ENCODE results near the gene SGPL1. TPM values are rescaled to one million over a fixed set of nuclear protein-coding genes. Genes with fewer than 3 reads are reported as not detected.

The SGPL1 gene
- total RNA-seq, 2 experiments from 2014 or later = 13.7 to 16.6 TPM

DNA sequence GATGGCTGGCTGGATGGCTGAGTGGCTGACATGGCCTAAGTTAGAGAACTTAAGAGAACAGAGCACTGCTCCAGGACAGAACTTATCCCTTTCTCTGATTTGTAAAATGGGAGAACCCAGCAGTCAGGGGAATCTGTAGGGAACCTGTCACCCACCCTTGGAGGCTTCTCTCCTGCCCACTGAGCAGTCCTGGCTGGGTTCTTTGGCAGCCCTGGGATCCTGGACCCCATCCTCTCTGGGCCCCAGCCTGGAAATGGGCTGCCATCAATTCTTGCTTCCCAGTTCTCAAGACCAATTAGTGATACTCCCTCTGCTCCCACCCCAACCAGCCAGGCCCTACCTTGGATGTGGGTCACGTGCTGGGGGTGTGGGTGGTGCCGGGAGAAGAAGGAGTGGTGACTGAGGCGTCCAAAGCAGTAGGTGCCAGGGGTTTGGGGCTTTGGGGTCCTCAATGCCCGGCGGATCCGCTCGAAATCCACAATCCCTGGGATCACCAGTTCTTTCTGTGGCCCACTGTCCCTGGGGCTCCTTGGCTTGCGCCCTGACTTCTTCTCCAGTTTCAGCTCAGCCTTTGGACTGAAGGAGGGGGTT is 34.2 kb upstream of the SGPL1 start:
- ChIA-PET CTCF (no interaction called here), POLR2A (no interaction called here)
- Mint-ChIP-seq H3K4me3 (no peak overlapping the region), H3K4me1 (ENCODE audit: low read depth) (peaks cover 2% of the 10 kb centered on the region), H3K27ac (no peak overlapping the region), H3K27me3 (no peaks in the 10 kb centered on the region), H3K36me3 (ENCODE audit: low read depth) (no peaks in the 10 kb centered on the region), H3K9me3 (no peaks in the 10 kb centered on the region)
- DNase-seq (no peak), ATAC-seq (no peak)
- TF ChIP-seq, protein P1, sequence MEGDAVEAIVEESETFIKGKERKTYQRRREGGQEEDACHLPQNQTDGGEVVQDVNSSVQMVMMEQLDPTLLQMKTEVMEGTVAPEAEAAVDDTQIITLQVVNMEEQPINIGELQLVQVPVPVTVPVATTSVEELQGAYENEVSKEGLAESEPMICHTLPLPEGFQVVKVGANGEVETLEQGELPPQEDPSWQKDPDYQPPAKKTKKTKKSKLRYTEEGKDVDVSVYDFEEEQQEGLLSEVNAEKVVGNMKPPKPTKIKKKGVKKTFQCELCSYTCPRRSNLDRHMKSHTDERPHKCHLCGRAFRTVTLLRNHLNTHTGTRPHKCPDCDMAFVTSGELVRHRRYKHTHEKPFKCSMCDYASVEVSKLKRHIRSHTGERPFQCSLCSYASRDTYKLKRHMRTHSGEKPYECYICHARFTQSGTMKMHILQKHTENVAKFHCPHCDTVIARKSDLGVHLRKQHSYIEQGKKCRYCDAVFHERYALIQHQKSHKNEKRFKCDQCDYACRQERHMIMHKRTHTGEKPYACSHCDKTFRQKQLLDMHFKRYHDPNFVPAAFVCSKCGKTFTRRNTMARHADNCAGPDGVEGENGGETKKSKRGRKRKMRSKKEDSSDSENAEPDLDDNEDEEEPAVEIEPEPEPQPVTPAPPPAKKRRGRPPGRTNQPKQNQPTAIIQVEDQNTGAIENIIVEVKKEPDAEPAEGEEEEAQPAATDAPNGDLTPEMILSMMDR (IDR thresholded peaks at IDR 0.05) = no peak
- intact Hi-C loops (cut with micrococcal nuclease) = no loop called here

GRCh38 chr10:70782086-70782745 is 33.5 kb upstream of the SGPL1 start:
- CTCF ChIA-PET = interaction anchor here (1.4 kb wide), 1 partner anchor 24 kb away, joined by 4 read pairs; no protein-coding TSS in a partner anchor
- Mint-ChIP-seq H3K9me3 (no peaks in the 10 kb centered on the region), H3K4me3 (no peak overlapping the region), H3K27me3 (no peaks in the 10 kb centered on the region), H3K27ac (no peak overlapping the region), H3K4me1 (ENCODE audit: low read depth) (peaks cover 9% of the 10 kb centered on the region), H3K36me3 (ENCODE audit: low read depth) (no peaks in the 10 kb centered on the region)
- TF ChIP-seq, protein P1 (IDR thresholded peaks at IDR 0.05) = no peak
- DNase-seq = no peak
- ATAC-seq = no peak
- intact Hi-C loops (cut with micrococcal nuclease) = no loop called here
- POLR2A ChIA-PET = no interaction called here

GRCh38 chr10:70782746-70783680 is 32.7 kb upstream of the SGPL1 start:
- TF ChIP-seq, protein P1 (IDR thresholded peaks at IDR 0.05) = no peak
- ATAC-seq = no peak
- no peaks in the 10 kb centered on the region for H3K36me3 Mint-ChIP-seq (ENCODE audit: low read depth)
- no peak overlapping the region for H3K4me3 Mint-ChIP-seq
- ChIA-PET POLR2A (no interaction called here), CTCF (interaction anchor here (1.4 kb wide), 1 partner anchor 25 kb away, joined by 4 read pairs; no protein-coding TSS in a partner anchor)
- DNase-seq = no peak
- intact Hi-C loops (cut with micrococcal nuclease) = no loop called here
- H3K4me1 Mint-ChIP-seq (ENCODE audit: low read depth) = peaks cover 10% of the 10 kb centered on the region
- H3K27ac Mint-ChIP-seq = no peak overlapping the region
- no peaks in the 10 kb centered on the region for H3K27me3 Mint-ChIP-seq
- no peaks in the 10 kb centered on the region for H3K9me3 Mint-ChIP-seq

DNA sequence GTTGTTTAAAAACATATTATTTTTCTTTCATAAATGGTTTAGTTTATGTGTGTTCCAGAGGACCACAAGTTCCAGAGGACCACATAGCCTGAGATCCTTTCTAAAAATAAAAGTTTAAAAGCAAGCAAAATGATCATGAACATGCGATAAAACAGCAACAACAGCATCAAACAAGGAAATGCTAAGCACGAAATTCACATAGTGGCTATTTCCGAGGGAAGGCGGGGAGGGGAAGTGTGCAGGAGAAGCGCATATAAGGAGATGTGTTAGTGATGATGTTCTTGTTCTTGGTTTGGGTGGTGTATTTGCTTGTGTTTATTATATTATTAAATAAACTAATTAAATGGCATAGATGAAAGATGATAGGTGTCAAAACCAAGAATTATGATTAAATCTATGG is 31.7 kb upstream of the SGPL1 start:
- DNase-seq = no peak
- Mint-ChIP-seq H3K4me1 (ENCODE audit: low read depth) (peaks cover 10% of the 10 kb centered on the region), H3K4me3 (no peak overlapping the region), H3K36me3 (ENCODE audit: low read depth) (no peaks in the 10 kb centered on the region), H3K27ac (no peak overlapping the region), H3K9me3 (no peaks in the 10 kb centered on the region), H3K27me3 (no peaks in the 10 kb centered on the region)
- intact Hi-C loops (cut with micrococcal nuclease) = no loop called here
- ChIA-PET CTCF (no interaction called here), POLR2A (no interaction called here)
- TF ChIP-seq, protein P1 (IDR thresholded peaks at IDR 0.05) = no peak
- ATAC-seq = no peak
